GM19099 (cell line): ENCODE results near the gene C11orf91.

Experiments
- POLR2A ChIP-seq: IDR thresholded peaks from 3 replicates; pipeline ENCODE4 v1.6.1; 2011; ENCODE audit warnings: low read depth; ENCODE audit not compliant: insufficient read length; ENCODE audit errors: extremely low read depth

The C11orf91 gene

GRCh38 chr11:33652431-33652830 is 48.2 kb downstream of the C11orf91 start:
- TF ChIP-seq POLR2A = no peak

DNA sequence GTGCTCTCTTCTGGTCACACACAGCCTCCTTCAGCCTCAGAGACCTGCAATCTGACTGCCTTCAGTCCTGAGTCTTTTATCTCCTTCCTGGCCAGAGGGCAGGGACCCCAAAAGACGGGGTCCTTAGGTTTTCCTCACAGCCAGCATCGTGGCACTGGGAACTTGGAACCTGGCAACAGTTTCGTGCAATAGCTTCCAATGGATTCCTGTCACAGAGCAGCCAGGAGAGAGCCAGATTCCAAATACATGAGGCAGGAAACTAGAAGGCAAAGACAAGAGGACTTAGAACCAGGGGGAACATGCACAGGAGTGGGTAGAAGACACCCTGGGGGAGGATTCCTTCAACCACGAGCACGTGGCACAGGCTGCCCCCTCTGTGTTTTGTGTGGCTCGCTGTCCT is 48.6 kb downstream of the C11orf91 start:
- no peak for TF ChIP-seq POLR2A

- TF ChIP-seq POLR2A = no peak
Measured at GRCh38 chr11:33651555-33651954, 49.1 kb downstream of the C11orf91 start.

DNA sequence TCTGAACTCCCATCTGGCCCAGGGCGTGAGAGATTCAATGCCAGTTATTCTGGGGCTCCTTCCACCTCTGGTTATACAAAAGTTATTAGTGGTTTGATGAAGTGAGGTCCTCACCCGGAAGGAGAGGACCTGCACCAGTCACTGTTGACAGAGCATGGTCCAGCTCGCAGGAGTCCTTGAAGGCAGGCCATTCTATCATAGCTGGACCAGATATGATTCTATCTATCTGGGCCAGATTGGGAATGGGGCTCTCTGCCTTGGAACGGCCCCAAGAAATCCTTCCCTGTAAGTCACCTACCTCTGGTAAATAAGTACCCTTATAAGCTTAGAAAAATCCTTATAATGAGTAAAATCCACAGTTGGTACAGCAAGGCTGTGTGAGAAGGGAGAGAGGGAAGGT is 50.7 kb downstream of the C11orf91 start:
- TF ChIP-seq POLR2A = no peak
